RWPE2 (cell line): ENCODE results near the gene KLB.
A peak's percentile ranks its signal among the peaks of the same experiment; 100 is the strongest.
"Not testable (repeated sequence)": the region's sequence is repeated elsewhere in the genome, so short reads cannot be mapped to it uniquely, and the experiment has no call there.

ENCODE experiments used
- ATAC-seq: fragments of 200-7000 bp; cut with Tn5 transposase; 3 replicates; pipeline ENCODE4 v1.9.1; 2021; ENCODE audit warnings: low read depth
- DNase-seq: peaks from one replicate; pipeline ENCODE4 v3.0.0-alpha.2; 2020; ENCODE audit warnings: low spot score
- H3K27ac ChIP-seq: fragments of 450-650 bp; 2 replicates; pipeline ENCODE4 v1.5.1; 2017; ENCODE audit warnings: mild to moderate bottlenecking; ENCODE audit not compliant: poor library complexity, severe bottlenecking
- H3K27me3 ChIP-seq: fragments of 250-450 bp; sonication (Bioruptor Pico); 2 replicates; pipeline ENCODE4 v1.5.1; 2021; ENCODE audit warnings: mild to moderate bottlenecking, moderate library complexity; ENCODE audit not compliant: insufficient read depth, poor library complexity, severe bottlenecking
- H3K36me3 ChIP-seq: fragments of 250-450 bp; sonication (Bioruptor Pico); 2 replicates; pipeline ENCODE4 v1.5.1; 2020; ENCODE audit warnings: low read depth, mild to moderate bottlenecking, moderate library complexity
- H3K4me1 ChIP-seq: fragments of 250-450 bp; sonication (Bioruptor Pico); 2 replicates; pipeline ENCODE4 v1.5.1; 2021; ENCODE audit warnings: mild to moderate bottlenecking, moderate library complexity; ENCODE audit not compliant: insufficient read depth, poor library complexity, severe bottlenecking
- H3K4me3 ChIP-seq: fragments of 250-450 bp; sonication (Bioruptor Pico); 2 replicates; pipeline ENCODE4 v1.5.1; 2021; ENCODE audit warnings: mild to moderate bottlenecking, moderate library complexity; ENCODE audit not compliant: severe bottlenecking
- H3K9me3 ChIP-seq: fragments of 250-450 bp; sonication (Bioruptor Pico); 2 replicates; pipeline ENCODE4 v1.5.1; 2021; ENCODE audit warnings: mild to moderate bottlenecking, moderate library complexity; ENCODE audit not compliant: severe bottlenecking
- TF ChIP-seq, protein P1 (sequence below): fragments of 450-650 bp; IDR thresholded peaks from one replicate; pipeline ENCODE4 v1.5.1; 2017; ENCODE audit warnings: mild to moderate bottlenecking, moderate library complexity; ENCODE audit not compliant: poor library complexity, severe bottlenecking

KLB gene

DNA sequence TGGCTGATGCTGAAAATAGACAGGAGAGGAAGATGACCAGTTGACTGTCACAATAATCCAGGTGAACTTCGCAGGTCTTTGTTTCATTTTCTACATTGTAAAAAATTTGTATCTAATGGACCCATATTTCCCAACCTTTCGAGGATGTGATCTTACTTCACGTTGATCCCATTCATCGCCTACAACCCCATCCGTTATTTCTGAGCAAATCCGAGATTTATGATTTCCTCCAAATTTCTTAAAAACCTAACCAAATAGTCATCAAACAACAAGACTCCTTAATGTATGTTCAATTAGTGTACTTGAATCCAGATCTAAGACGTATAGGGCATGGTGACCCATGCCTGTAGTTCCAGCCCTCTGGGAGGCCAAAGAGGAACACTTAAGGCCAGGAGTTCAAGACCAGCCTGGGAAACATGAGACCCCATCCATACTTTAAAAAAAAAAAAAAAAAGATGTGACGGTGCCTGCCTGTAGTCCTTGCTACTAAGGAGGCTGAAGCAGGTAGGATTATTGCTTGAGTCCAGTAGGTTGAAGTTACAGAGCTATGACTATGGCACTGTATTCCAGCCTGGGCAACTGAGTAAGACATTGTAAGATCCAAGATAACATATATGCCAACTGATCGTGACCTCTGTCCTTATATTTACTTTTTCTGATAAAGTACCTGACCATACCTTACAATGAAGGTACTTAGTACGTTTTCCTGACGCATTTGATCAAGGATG lies 46.3 kb downstream of the KLB start:
- Histone ChIP-seq H3K4me3 (no peak overlapping the region), H3K27me3 (no peaks in the 10 kb centered on the region), H3K9me3 (no peaks in the 10 kb centered on the region), H3K36me3 (peaks cover 79% of the 10 kb centered on the region), H3K27ac (no peak overlapping the region), H3K4me1 (peaks cover 9% of the 10 kb centered on the region)
- DNase-seq (no peak), ATAC-seq (no peak; the same call in 2 of the 3 replicates)
- TF ChIP-seq, protein P1, sequence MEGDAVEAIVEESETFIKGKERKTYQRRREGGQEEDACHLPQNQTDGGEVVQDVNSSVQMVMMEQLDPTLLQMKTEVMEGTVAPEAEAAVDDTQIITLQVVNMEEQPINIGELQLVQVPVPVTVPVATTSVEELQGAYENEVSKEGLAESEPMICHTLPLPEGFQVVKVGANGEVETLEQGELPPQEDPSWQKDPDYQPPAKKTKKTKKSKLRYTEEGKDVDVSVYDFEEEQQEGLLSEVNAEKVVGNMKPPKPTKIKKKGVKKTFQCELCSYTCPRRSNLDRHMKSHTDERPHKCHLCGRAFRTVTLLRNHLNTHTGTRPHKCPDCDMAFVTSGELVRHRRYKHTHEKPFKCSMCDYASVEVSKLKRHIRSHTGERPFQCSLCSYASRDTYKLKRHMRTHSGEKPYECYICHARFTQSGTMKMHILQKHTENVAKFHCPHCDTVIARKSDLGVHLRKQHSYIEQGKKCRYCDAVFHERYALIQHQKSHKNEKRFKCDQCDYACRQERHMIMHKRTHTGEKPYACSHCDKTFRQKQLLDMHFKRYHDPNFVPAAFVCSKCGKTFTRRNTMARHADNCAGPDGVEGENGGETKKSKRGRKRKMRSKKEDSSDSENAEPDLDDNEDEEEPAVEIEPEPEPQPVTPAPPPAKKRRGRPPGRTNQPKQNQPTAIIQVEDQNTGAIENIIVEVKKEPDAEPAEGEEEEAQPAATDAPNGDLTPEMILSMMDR: no peak

DNA sequence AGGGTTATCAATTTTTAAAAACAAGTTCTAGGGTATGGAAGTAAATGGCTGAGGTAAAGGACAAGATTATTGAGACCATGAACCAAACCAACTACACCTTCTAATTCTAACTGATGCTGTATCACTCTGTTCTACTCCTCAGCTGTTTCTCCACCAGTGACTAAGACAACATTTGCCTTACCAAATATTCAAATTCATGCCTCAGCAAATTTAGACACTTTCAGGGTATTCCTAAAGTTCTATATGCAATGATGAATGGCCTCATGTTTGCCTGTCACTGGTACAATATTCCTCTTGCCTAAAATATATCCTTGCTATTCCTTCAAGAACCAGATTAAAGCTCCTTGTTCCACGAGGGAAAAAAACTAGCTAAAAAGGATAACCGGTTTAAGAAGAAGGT lies 47.0 kb downstream of the KLB start:
- Histone ChIP-seq H3K9me3 (no peaks in the 10 kb centered on the region), H3K4me3 (no peak overlapping the region), H3K27me3 (no peaks in the 10 kb centered on the region), H3K36me3 (peaks cover 84% of the 10 kb centered on the region), H3K27ac (no peak overlapping the region), H3K4me1 (peaks cover 9% of the 10 kb centered on the region)
- no peak for DNase-seq
- ATAC-seq: no peak
- TF ChIP-seq, protein P1: no peak

DNA sequence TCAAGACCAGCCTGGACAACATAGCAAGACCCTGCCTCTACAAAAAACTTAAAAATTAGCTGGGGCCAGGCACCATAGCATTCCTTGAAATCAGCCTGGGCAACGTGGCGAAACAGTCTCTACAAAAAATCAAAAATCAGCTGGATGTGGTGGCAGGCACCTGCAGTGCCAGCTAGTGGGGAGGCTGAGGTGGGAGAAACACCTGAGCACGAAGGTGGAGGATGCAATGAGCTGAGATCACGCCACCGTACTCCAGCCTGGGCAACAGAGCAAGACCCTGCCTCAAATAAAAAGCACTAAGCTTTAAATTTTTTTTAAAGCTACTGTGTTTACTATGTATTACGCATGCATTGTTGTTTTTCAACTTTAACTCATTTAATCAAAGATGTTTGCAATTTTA lies 48.8 kb downstream of the KLB start:
- DNase-seq (no peak), ATAC-seq (no peak)
- no peaks in the 10 kb centered on the region for H3K27me3 ChIP-seq
- H3K4me1 ChIP-seq: peaks cover 9% of the 10 kb centered on the region
- TF ChIP-seq, protein P1: no peak
- peaks cover 79% of the 10 kb centered on the region for H3K36me3 ChIP-seq
- H3K4me3 ChIP-seq: no peak overlapping the region
- H3K9me3 ChIP-seq: no peaks in the 10 kb centered on the region
- no peak overlapping the region for H3K27ac ChIP-seq

DNA sequence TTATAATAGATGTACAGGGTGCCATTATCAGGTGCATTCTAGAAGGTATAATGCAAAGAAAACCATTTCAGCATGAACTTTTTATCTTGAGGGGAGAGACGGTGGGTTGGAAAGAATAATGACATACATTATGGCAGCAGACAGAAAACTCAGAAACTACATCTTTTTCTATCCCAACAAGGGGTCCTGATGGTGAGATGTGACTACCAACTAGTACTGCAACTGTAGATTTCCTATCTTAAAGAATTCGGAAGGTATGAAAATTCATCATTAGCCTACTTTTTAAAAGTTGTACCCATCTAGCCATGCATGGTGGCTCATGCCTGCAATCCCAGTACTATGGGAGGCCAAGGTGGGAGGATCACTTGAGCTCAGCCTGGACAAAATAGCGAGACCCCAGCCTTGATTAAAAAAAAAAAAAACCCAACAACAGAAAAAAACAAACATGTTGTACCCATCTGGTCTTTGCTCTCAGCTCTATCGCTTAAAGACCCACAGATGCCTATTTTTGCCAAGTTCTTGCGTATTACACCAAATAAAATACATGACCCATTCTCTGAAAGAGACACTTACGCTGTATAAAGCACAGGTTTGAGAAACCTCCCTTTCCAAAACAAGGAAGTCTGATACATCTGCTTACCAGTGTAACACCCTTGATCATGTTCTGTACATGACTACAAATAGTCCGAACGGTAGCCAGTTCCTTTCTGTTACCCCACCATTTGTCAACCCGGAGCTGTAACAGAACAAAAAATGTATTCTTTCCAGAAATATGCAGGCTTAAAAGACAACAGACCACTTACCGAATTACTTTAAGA lies 50.4 kb downstream of the KLB start:
- Histone ChIP-seq H3K27ac (peak overlapping the region; percentile 82), H3K27me3 (no peaks in the 10 kb centered on the region), H3K4me1 (peaks cover 7% of the 10 kb centered on the region), H3K4me3 (peak overlapping the region; percentile 92), H3K9me3 (no peaks in the 10 kb centered on the region), H3K36me3 (peaks cover 80% of the 10 kb centered on the region)
- ATAC-seq (no peak), DNase-seq (no peak)
- TF ChIP-seq, protein P1: no peak

DNA sequence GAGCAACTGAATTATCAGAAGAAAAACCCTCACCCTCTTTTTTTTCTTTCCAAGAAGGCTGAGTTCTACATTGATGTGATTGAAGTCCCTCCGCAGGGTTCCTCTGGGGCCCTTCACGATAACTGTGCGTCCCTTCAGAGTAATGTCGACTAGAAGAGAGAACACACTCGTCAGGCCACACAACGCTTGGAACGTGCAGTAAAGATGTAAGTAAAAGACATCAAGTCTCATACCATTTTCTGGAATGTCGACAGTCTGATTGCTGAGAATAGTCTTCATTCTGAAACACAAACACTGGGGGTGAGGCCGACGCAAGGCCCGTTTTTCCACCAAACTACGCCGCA lies 51.4 kb downstream of the KLB start:
- peaks cover 77% of the 10 kb centered on the region for H3K36me3 ChIP-seq
- peak overlapping the region; percentile 82 for H3K27ac ChIP-seq
- DNase-seq, H3K4me1 ChIP-seq, ATAC-seq, H3K27me3 ChIP-seq, H3K9me3 ChIP-seq: not testable (repeated sequence)
- peak overlapping the region; percentile 92 for H3K4me3 ChIP-seq
